ENCODE measurements around the gene SPINT2. TPM values are rescaled to one million over a fixed set of nuclear protein-coding genes. Genes with fewer than 3 reads are reported as not detected.
A peak's percentile ranks its signal among the peaks of the same experiment; 100 is the strongest.

Gene SPINT2
- total RNA-seq, 6 experiments from 2014 or later, result 0.76 to 4.1 (median 0.98) TPM

GRCh38 chr19:38231918-38232317 is 32.5 kb upstream of the SPINT2 start:
- Mint-ChIP-seq H3K27ac (no peak overlapping the region), H3K36me3 (ENCODE audit: low read depth) (no peaks in the 10 kb centered on the region), H3K27me3 (ENCODE audit: insufficient read depth) (peaks cover 17% of the 10 kb centered on the region), H3K9me3 (no peaks in the 10 kb centered on the region), H3K4me1 (ENCODE audit: low read depth) (no peaks in the 10 kb centered on the region), H3K4me3 (no peak overlapping the region; the same call in 1 of the 2 replicates)
- no peak for TF ChIP-seq CTCF (IDR thresholded peaks at IDR 0.05)
- no peak for DNase-seq

- no peak overlapping the region for H3K4me3 Mint-ChIP-seq
- H3K27me3 Mint-ChIP-seq (ENCODE audit: insufficient read depth), result peaks cover 23% of the 10 kb centered on the region
- DNase-seq, result peak; percentile 38
- no peaks in the 10 kb centered on the region for H3K9me3 Mint-ChIP-seq
- no peaks in the 10 kb centered on the region for H3K4me1 Mint-ChIP-seq (ENCODE audit: low read depth)
- H3K27ac Mint-ChIP-seq, result no peak overlapping the region; the same call in 1 of the 2 replicates
- no peaks in the 10 kb centered on the region for H3K36me3 Mint-ChIP-seq (ENCODE audit: low read depth)
- peak; percentile 95 for TF ChIP-seq CTCF (IDR thresholded peaks at IDR 0.05)
Observed at GRCh38 chr19:38233740-38234251, 30.6 kb upstream of the SPINT2 start.

- no peak for DNase-seq
- Mint-ChIP-seq H3K27me3 (ENCODE audit: insufficient read depth) (peaks cover 23% of the 10 kb centered on the region), H3K4me1 (ENCODE audit: low read depth) (peaks cover under 1% of the 10 kb centered on the region; the same call in 1 of the 2 replicates), H3K27ac (no peak overlapping the region), H3K36me3 (ENCODE audit: low read depth) (no peaks in the 10 kb centered on the region), H3K9me3 (no peaks in the 10 kb centered on the region), H3K4me3 (no peak overlapping the region)
- TF ChIP-seq CTCF (IDR thresholded peaks at IDR 0.05), result no peak
Observed at GRCh38 chr19:38234615-38235014, 29.8 kb upstream of the SPINT2 start.

DNA sequence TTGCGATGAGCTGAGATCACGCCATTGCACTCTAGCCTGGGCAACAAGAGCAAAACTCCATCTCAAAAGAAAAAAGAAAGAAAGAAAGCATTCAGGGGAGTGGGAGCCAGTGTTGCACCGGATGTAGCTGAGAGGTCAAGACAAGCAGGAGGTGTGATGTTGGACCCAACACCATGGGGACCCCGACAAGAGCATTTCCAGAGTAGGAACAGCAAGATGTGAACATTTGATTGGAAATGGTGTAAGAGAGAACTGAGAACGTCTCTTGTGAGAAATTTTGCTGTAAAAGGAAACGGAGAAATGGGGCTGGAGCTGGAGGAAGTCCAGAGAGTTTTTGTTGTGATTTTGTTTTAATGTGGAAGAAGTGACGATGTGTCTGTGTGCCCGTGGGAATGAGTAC is 24.6 kb upstream of the SPINT2 start:
- H3K4me3 Mint-ChIP-seq, result no peak overlapping the region
- no peaks in the 10 kb centered on the region for H3K36me3 Mint-ChIP-seq (ENCODE audit: low read depth)
- no peaks in the 10 kb centered on the region for H3K9me3 Mint-ChIP-seq
- DNase-seq, result no peak
- peaks cover 15% of the 10 kb centered on the region for H3K4me1 Mint-ChIP-seq (ENCODE audit: low read depth)
- TF ChIP-seq CTCF (IDR thresholded peaks at IDR 0.05), result no peak
- peaks cover 15% of the 10 kb centered on the region for H3K27me3 Mint-ChIP-seq (ENCODE audit: insufficient read depth)
- H3K27ac Mint-ChIP-seq, result no peak overlapping the region

DNA sequence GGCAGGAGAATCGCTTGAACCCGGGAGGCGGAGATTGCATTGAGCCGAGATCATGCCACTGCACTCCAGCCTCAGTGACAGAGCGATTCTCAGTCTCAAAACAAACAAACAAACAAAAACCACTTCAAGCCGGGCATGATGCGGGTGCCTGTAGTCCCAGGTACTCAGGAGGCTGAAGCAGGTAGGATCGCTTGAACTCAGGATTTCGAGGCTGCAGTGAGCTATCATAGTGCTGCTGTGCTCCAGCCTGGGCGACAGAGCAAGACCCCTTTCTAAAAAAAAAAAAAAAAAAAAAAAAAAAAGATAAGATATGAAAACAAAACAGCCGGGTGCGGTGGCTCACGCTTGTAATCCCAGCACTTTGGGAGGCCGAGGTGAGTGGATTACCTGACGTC is 21.1 kb upstream of the SPINT2 start:
- peaks cover 25% of the 10 kb centered on the region for H3K4me1 Mint-ChIP-seq (ENCODE audit: low read depth)
- H3K27ac Mint-ChIP-seq, result no peak overlapping the region
- DNase-seq, result no peak
- peak overlapping the region; percentile 88 for H3K4me3 Mint-ChIP-seq
- H3K27me3 Mint-ChIP-seq (ENCODE audit: insufficient read depth), result peaks cover 5% of the 10 kb centered on the region; the same call in 1 of the 2 replicates
- no peak for TF ChIP-seq CTCF (IDR thresholded peaks at IDR 0.05)
- H3K9me3 Mint-ChIP-seq, result no peaks in the 10 kb centered on the region
- H3K36me3 Mint-ChIP-seq (ENCODE audit: low read depth), result no peaks in the 10 kb centered on the region
